DMS 273 (cell line): ENCODE results near the gene DBNL.

Experiments used
- DNase-seq: peaks from one replicate; lab custom pipeline; 2025; ENCODE audit not compliant: unreplicated experiment; lab: John Stamatoyannopoulos, UW

The DBNL gene

DNA sequence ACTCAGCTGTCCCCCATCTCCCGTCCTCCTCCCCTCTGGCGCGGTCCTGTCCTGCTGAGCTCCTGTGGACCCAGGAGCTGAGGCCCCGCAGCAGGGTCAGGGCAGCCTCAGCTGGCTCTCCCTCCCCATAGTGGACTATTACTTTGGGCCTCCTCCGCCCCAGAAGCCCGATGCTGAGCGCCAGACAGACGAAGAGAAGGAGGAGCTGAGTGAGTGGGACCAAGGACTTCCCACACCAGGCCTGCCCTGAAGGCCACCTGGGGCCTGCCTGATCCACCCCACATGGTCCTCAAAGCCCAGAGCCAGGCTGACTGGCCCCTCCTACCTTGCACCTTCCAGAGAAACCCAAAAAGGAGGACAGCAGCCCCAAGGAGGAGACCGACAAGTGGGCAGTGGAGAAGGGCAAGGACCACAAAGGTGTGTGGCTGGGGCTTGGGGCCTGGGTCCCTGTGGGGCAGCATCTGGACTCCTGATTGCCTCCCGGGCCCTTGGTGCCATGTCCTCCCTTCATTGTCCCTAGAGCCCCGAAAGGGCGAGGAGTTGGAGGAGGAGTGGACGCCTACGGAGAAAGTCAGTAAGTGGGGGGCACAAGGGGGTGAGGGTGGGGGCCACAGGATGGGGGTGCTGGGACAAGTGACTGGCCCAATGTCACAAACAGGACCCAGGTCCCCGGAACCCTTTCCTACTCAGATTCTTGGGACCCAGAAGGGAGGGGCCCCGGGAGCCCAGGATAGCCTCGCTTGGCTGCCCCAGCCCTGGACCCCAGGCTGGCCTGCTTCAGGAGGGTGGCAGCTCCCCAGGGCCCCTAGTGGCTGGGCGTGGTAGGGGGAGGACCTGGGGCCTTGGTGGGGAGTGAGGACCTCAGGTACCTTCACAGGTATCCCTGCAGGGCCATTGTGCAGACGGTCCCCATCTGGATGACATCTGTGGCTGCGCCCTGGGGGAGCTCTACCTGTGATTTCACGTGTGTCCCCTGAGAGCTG lies 64.6 kb downstream of the DBNL start:
- DNase-seq, result no peak

DNA sequence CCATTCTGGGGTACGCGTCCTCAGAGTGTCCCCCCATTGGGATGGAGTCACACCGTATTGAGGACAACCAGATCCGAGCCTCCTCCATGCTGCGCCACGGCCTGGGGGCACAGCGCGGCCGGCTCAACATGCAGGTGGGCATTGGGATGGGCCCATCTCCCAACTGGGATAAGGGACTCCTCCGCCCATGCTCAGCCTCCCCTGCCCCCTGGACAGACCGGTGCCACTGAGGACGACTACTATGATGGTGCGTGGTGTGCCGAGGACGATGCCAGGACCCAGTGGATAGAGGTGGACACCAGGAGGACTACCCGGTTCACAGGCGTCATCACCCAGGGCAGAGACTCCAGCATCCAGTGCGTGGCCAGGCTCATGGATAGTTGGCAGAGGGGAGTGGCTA lies 65.5 kb downstream of the DBNL start:
- DNase-seq, result no peak

DNA sequence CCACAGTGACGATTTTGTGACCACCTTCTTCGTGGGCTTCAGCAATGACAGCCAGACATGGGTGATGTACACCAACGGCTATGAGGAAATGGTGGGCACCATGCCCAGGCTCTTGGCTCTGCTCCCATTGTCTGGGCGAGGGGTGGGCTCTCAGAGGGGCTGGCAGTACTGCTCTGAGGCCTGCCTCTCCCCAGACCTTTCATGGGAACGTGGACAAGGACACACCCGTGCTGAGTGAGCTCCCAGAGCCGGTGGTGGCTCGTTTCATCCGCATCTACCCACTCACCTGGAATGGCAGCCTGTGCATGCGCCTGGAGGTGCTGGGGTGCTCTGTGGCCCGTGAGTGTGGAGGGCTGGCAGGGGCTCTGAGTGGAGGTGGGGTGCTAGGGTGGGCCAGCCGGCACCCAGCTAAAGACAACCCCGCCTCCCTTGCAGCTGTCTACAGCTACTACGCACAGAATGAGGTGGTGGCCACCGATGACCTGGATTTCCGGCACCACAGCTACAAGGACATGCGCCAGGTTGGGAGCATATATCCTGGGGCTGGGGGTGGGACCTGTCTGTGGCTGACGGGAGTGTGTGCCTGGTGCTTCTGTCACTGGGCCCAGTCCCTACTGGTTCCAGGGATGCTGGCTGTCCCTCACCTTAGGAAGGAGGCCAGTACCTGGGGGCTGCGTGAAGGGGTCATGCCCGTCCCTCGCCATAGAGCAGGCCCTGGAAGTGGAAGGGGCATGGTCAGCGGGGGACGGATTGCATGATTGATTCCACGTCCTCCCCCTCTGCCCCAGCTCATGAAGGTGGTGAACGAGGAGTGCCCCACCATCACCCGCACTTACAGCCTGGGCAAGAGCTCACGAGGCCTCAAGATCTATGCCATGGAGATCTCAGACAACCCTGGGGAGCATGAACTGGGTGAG lies 66.5 kb downstream of the DBNL start:
- DNase-seq, result peak; percentile 56
